ENCODE results near the gene NFIA. TPM values are rescaled to one million over a fixed set of nuclear protein-coding genes. Genes with fewer than 3 reads are reported as not detected.
"Not testable (repeated sequence)": the region's sequence is repeated elsewhere in the genome, so short reads cannot be mapped to it uniquely, and the experiment has no call there.

Gene NFIA
- total RNA-seq, 2 donors from 2014 or later: 5.0 to 5.2 TPM

GRCh38 chr1:61269602-61270001 is 187.2 kb downstream of the NFIA start:
- H3K4me3 Mint-ChIP-seq: no peak overlapping the region
- peaks cover 2% of the 10 kb centered on the region for H3K36me3 Mint-ChIP-seq (ENCODE audit: low read depth)
- DNase-seq (no peak), ATAC-seq (no peak)
- H3K27me3 Mint-ChIP-seq: peaks cover 7% of the 10 kb centered on the region
- H3K27ac Mint-ChIP-seq: no peak overlapping the region
- H3K9me3 ChIP-seq (ENCODE audit: control insufficient read depth, low read length, poor library complexity, severe bottlenecking): no peaks in the 10 kb centered on the region
- H3K4me1 Mint-ChIP-seq: peaks cover 16% of the 10 kb centered on the region

GRCh38 chr1:61270107-61270506 is 187.7 kb downstream of the NFIA start:
- no peaks in the 10 kb centered on the region for H3K36me3 Mint-ChIP-seq (ENCODE audit: low read depth)
- no peaks in the 10 kb centered on the region for H3K9me3 ChIP-seq (ENCODE audit: control insufficient read depth, low read length, poor library complexity, severe bottlenecking)
- no peak overlapping the region for H3K4me3 Mint-ChIP-seq
- no peak for DNase-seq
- no peak for ATAC-seq
- H3K4me1 Mint-ChIP-seq: peaks cover 16% of the 10 kb centered on the region
- no peak overlapping the region for H3K27ac Mint-ChIP-seq
- H3K27me3 Mint-ChIP-seq: peaks cover 9% of the 10 kb centered on the region

DNA sequence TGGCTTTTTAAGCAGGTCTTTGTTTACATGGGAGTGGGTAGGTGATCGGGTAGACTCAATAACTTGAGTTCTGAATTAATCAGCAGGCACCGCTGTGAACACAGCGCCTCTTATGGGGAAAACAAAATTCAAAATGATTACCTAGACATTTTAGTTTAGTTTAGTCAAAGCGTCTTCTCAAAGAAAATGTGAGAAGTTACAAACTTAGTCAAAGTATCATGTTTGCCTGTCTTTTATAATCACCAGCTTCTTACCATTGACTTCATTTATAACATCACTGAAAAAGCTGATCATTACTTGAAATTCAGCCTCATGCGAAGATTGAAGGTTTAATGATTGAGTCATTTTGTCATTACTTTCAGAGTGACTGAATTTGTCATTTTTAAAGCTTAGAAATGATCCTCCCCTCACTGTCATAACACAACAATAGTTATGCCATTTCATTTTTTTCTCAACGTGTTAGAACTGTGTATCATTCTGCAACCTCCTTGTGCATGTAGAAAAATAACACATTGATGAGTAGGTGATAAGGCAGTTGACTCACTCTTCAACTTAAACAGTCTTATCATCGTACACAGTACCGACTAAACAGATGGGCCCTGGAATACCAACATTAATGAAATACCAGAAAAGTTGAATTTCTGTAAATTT is 188.5 kb downstream of the NFIA start:
- Mint-ChIP-seq H3K36me3 (ENCODE audit: low read depth) (no peaks in the 10 kb centered on the region), H3K27ac (no peak overlapping the region), H3K27me3 (peaks cover 9% of the 10 kb centered on the region), H3K4me1 (peaks cover 16% of the 10 kb centered on the region), H3K4me3 (peak overlapping the region; percentile 33)
- DNase-seq (no peak), ATAC-seq (no peak)
- H3K9me3 ChIP-seq (ENCODE audit: control insufficient read depth, low read length, poor library complexity, severe bottlenecking): no peaks in the 10 kb centered on the region

GRCh38 chr1:61271412-61271789 is 189.0 kb downstream of the NFIA start:
- Mint-ChIP-seq H3K27ac (no peak overlapping the region), H3K4me3 (no peak overlapping the region), H3K27me3 (peaks cover 9% of the 10 kb centered on the region), H3K36me3 (ENCODE audit: low read depth) (no peaks in the 10 kb centered on the region), H3K4me1 (peaks cover 16% of the 10 kb centered on the region)
- H3K9me3 ChIP-seq (ENCODE audit: control insufficient read depth, low read length, poor library complexity, severe bottlenecking): no peaks in the 10 kb centered on the region
- DNase-seq (no peak), ATAC-seq (no peak)

- H3K27ac Mint-ChIP-seq: no peak overlapping the region
- H3K27me3 Mint-ChIP-seq: peaks cover 9% of the 10 kb centered on the region
- H3K9me3 ChIP-seq (ENCODE audit: control insufficient read depth, low read length, poor library complexity, severe bottlenecking): no peaks in the 10 kb centered on the region
- H3K36me3 Mint-ChIP-seq (ENCODE audit: low read depth): no peaks in the 10 kb centered on the region
- ATAC-seq (no peak), DNase-seq (no peak)
- H3K4me1 Mint-ChIP-seq: peaks cover 16% of the 10 kb centered on the region
- H3K4me3 Mint-ChIP-seq: no peak overlapping the region
Observed at GRCh38 chr1:61273167-61273705, 190.9 kb downstream of the NFIA start.

GRCh38 chr1:61273861-61274260 is 191.5 kb downstream of the NFIA start:
- no peaks in the 10 kb centered on the region for H3K9me3 ChIP-seq (ENCODE audit: control insufficient read depth, low read length, poor library complexity, severe bottlenecking)
- Mint-ChIP-seq H3K36me3 (ENCODE audit: low read depth) (no peaks in the 10 kb centered on the region), H3K4me3 (no peak overlapping the region), H3K4me1 (peaks cover 16% of the 10 kb centered on the region), H3K27me3 (peaks cover 9% of the 10 kb centered on the region), H3K27ac (no peak overlapping the region)
- DNase-seq: no peak
- no peak for ATAC-seq

- no peak for ATAC-seq
- peaks cover 10% of the 10 kb centered on the region for H3K4me1 Mint-ChIP-seq
- peaks cover 5% of the 10 kb centered on the region for H3K27me3 Mint-ChIP-seq
- H3K36me3 Mint-ChIP-seq (ENCODE audit: low read depth): no peaks in the 10 kb centered on the region
- no peak for DNase-seq
- no peak overlapping the region for H3K4me3 Mint-ChIP-seq
- H3K9me3 ChIP-seq (ENCODE audit: control insufficient read depth, low read length, poor library complexity, severe bottlenecking): no peaks in the 10 kb centered on the region
- no peak overlapping the region for H3K27ac Mint-ChIP-seq
Observed at GRCh38 chr1:61274939-61275338, 192.6 kb downstream of the NFIA start.

- Mint-ChIP-seq H3K27me3 (peaks cover 5% of the 10 kb centered on the region), H3K4me3 (no peak overlapping the region), H3K4me1 (peaks cover 2% of the 10 kb centered on the region), H3K27ac (no peak overlapping the region), H3K36me3 (ENCODE audit: low read depth) (no peaks in the 10 kb centered on the region)
- no peaks in the 10 kb centered on the region for H3K9me3 ChIP-seq (ENCODE audit: control insufficient read depth, low read length, poor library complexity, severe bottlenecking)
- ATAC-seq: no peak
- DNase-seq: no peak
Observed at GRCh38 chr1:61276246-61276645, 193.9 kb downstream of the NFIA start.

- no peaks in the 10 kb centered on the region for H3K36me3 Mint-ChIP-seq (ENCODE audit: low read depth)
- H3K27ac Mint-ChIP-seq: no peak overlapping the region
- ATAC-seq: no peak
- H3K27me3 Mint-ChIP-seq: peaks cover 5% of the 10 kb centered on the region
- H3K4me1 Mint-ChIP-seq: no peaks in the 10 kb centered on the region
- H3K4me3 Mint-ChIP-seq: no peak overlapping the region
- DNase-seq: no peak
- H3K9me3 ChIP-seq (ENCODE audit: control insufficient read depth, low read length, poor library complexity, severe bottlenecking): no peaks in the 10 kb centered on the region
Observed at GRCh38 chr1:61277121-61277690, 194.8 kb downstream of the NFIA start.

- H3K4me1 Mint-ChIP-seq; H3K27ac Mint-ChIP-seq; H3K4me3 Mint-ChIP-seq; ATAC-seq; H3K27me3 Mint-ChIP-seq; H3K36me3 Mint-ChIP-seq (ENCODE audit: low read depth); H3K9me3 ChIP-seq (ENCODE audit: control insufficient read depth, low read length, poor library complexity, severe bottlenecking); DNase-seq: not testable (repeated sequence)
Observed at GRCh38 chr1:61278503-61278902, 196.1 kb downstream of the NFIA start.

DNA sequence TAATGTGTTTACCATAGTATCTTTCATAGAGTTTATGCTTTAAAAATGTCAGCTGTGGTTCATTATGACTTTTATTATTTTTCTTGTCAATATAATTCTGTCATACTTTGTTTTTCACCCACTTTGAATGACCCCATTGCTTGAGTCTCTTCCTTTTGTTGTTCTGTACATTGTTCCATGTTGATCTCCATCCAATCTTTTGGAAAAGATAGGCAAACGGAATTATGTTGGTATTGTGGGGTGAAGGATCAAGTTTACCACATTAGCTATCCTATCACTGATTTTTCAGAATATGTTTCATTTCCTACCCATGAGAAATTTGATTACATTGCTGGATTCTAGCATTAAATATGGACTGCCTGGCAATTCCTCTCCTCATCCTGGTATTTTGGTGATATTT is 196.6 kb downstream of the NFIA start:
- Mint-ChIP-seq H3K4me1 (no peaks in the 10 kb centered on the region), H3K27me3 (peaks cover 5% of the 10 kb centered on the region), H3K36me3 (ENCODE audit: low read depth) (no peaks in the 10 kb centered on the region), H3K4me3 (no peak overlapping the region), H3K27ac (no peak overlapping the region)
- no peaks in the 10 kb centered on the region for H3K9me3 ChIP-seq (ENCODE audit: control insufficient read depth, low read length, poor library complexity, severe bottlenecking)
- DNase-seq (no peak), ATAC-seq (no peak)

DNA sequence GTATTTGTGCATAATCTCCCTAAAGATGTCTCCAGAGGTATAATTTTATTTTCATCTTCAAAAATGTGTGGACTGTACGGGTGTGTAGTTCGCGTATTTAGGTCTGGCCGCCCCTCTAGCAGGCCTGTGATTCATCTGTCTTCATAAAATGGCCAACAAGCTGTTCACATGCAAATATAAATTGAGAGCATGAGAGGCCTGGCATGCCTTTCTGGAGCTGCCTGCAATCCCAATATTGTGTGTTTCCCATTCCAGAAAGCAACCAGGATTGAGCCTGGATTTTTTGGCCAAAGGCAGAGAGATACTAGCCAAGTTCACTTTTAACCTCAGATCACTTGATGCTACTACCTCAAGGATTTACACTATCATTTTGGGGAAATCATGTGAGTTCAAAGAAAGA is 197.2 kb downstream of the NFIA start:
- Mint-ChIP-seq H3K36me3 (ENCODE audit: low read depth) (no peaks in the 10 kb centered on the region), H3K4me1 (no peaks in the 10 kb centered on the region), H3K4me3 (no peak overlapping the region), H3K27me3 (peaks cover 3% of the 10 kb centered on the region), H3K27ac (no peak overlapping the region)
- ATAC-seq (no peak), DNase-seq (no peak)
- no peaks in the 10 kb centered on the region for H3K9me3 ChIP-seq (ENCODE audit: control insufficient read depth, low read length, poor library complexity, severe bottlenecking)

DNA sequence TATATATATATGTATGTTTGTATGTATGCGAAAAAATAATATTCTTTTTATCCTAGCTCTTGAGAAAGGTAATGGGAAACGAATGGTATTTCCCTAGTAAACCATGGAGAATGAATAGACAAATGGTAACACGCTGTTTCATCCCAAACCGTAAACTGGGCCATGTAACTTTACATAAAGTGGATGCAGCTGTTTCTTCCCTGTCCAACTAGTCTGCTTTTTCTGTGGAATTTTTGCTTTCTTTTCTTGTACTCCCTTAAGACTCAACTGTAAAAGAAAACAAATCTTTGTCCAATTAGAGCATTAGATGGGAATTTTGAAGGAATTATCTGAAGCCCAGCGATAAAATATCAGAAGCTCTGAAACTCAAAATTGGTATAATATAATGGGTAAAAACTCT is 198.1 kb downstream of the NFIA start:
- no peaks in the 10 kb centered on the region for H3K9me3 ChIP-seq (ENCODE audit: control insufficient read depth, low read length, poor library complexity, severe bottlenecking)
- H3K27ac Mint-ChIP-seq: no peak overlapping the region
- no peaks in the 10 kb centered on the region for H3K36me3 Mint-ChIP-seq (ENCODE audit: low read depth)
- ATAC-seq (no peak), DNase-seq (no peak)
- H3K4me3 Mint-ChIP-seq: no peak overlapping the region
- no peaks in the 10 kb centered on the region for H3K4me1 Mint-ChIP-seq
- H3K27me3 Mint-ChIP-seq: no peaks in the 10 kb centered on the region

- DNase-seq: no peak
- Mint-ChIP-seq H3K4me1 (no peaks in the 10 kb centered on the region), H3K4me3 (no peak overlapping the region), H3K36me3 (ENCODE audit: low read depth) (no peaks in the 10 kb centered on the region), H3K27me3 (no peaks in the 10 kb centered on the region), H3K27ac (no peak overlapping the region)
- H3K9me3 ChIP-seq (ENCODE audit: control insufficient read depth, low read length, poor library complexity, severe bottlenecking): no peaks in the 10 kb centered on the region
- ATAC-seq: no peak
Observed at GRCh38 chr1:61282387-61282786, 200.0 kb downstream of the NFIA start.

Data from T-helper 17 cell (primary cell).